HepG2 (cell line): Measurements from ENCODE around the gene TPM2. TPM values are rescaled to one million over a fixed set of nuclear protein-coding genes. Genes with fewer than 3 reads are reported as not detected.
A peak's percentile ranks its signal among the peaks of the same experiment; 100 is the strongest.

Source experiments
- ATF7-NPFF ChIP-seq: sonication (generic); formaldehyde crosslinking; IDR thresholded peaks from 2 replicates; pipeline ENCODE4 v1.8.1; 2023; ENCODE audit warnings: mild to moderate bottlenecking, low read depth, missing genetic modification reagents, moderate library complexity
- ELF4 ChIP-seq: sonication (generic); formaldehyde crosslinking; IDR thresholded peaks from 2 replicates; pipeline ENCODE4 v1.5.0; 2020; ENCODE audit warnings: missing genetic modification reagents, mild to moderate bottlenecking, moderate library complexity, borderline replicate concordance
- FOXP4 ChIP-seq: sonication (generic); formaldehyde crosslinking; IDR thresholded peaks from 2 replicates; pipeline ENCODE4 v1.4.0; 2020; ENCODE audit warnings: missing genetic modification reagents
- KDM1A ChIP-seq: IDR thresholded peaks from 2 replicates; pipeline ENCODE4 v1.6.1; 2016; ENCODE audit warnings: missing compliant biosample characterization
- KMT2A ChIP-seq: sonication (generic); formaldehyde crosslinking; IDR thresholded peaks from 2 replicates; pipeline ENCODE4 v1.4.0; 2020; ENCODE audit warnings: missing genetic modification reagents
- NFKB2 ChIP-seq: sonication (generic); formaldehyde crosslinking; IDR thresholded peaks from 2 replicates; pipeline ENCODE4 v1.4.0; 2020; ENCODE audit warnings: missing genetic modification reagents, borderline replicate concordance
- NFYC ChIP-seq: IDR thresholded peaks from 2 replicates; pipeline ENCODE4 v1.6.1; 2016; ENCODE audit warnings: missing genetic modification reagents, missing compliant biosample characterization
- NR2F1 ChIP-seq, 2 experiments: fragments of 450-650 bp in 1 of 2; formaldehyde crosslinking in 1 of 2; IDR thresholded peaks; 2 replicates each; pipeline versions ENCODE4 v1.5.0 to v1.6.1; 2016 to 2020; ENCODE audit warnings: mild to moderate bottlenecking in 1 of 2, missing compliant biosample characterization in 1 of 2, missing genetic modification reagents in 1 of 2, moderate library complexity in 1 of 2
- PAX8 ChIP-seq: sonication (generic); formaldehyde crosslinking; IDR thresholded peaks from 2 replicates; pipeline ENCODE4 v1.8.0; 2022; ENCODE audit warnings: mild to moderate bottlenecking, missing genetic modification reagents, borderline replicate concordance
- POLR2AphosphoS5 ChIP-seq: IDR thresholded peaks from 2 replicates; pipeline ENCODE4 v1.6.1; 2012; ENCODE audit warnings: low read depth, low read length
- RXRA ChIP-seq: sonication (generic); formaldehyde crosslinking; IDR thresholded peaks from 2 replicates; pipeline ENCODE4 v1.5.1; 2020; ENCODE audit warnings: missing genetic modification reagents
- SOX6 ChIP-seq, 2 experiments: fragments of 450-650 bp in 1 of 2; sonication (generic) in 1 of 2; formaldehyde crosslinking in 1 of 2; IDR thresholded peaks; 2 replicates each; pipeline versions ENCODE4 v1.4.0 to v1.6.1; 2017 to 2020; ENCODE audit warnings: antibody characterized with exemption in 1 of 2, mild to moderate bottlenecking in 1 of 2, missing genetic modification reagents in 1 of 2
- SP5 ChIP-seq: IDR thresholded peaks from 2 replicates; pipeline ENCODE4 v1.6.1; 2016; ENCODE audit warnings: low read depth, borderline replicate concordance
- TCF7 ChIP-seq: sonication (generic); IDR thresholded peaks from 2 replicates; pipeline ENCODE4 v1.6.1; 2016; ENCODE audit warnings: antibody characterized with exemption, low read depth
- U2AF1 ChIP-seq: fragments of 200-400 bp; formaldehyde crosslinking; optimal IDR thresholded peaks from 2 replicates; pipeline ENCODE3; 2017; ENCODE audit warnings: mild to moderate bottlenecking, low read depth, low read length
- ZNF12 ChIP-seq: sonication (generic); formaldehyde crosslinking; IDR thresholded peaks from 2 replicates; pipeline ENCODE4 v1.5.0; 2020; ENCODE audit warnings: missing genetic modification reagents
- ZNF44 ChIP-seq: sonication (generic); formaldehyde crosslinking; IDR thresholded peaks from 2 replicates; pipeline ENCODE4 v1.5.1; 2020; ENCODE audit warnings: mild to moderate bottlenecking, missing genetic modification reagents
- ZNF496 ChIP-seq: sonication (generic); formaldehyde crosslinking; IDR thresholded peaks from 2 replicates; pipeline ENCODE4 v1.8.1; 2023; ENCODE audit warnings: mild to moderate bottlenecking, moderate library complexity, missing genetic modification reagents; ENCODE audit not compliant: insufficient replicate concordance
- ZNF652 ChIP-seq: IDR thresholded peaks from 2 replicates; pipeline ENCODE4 v1.6.1; 2016; ENCODE audit warnings: low read depth, borderline replicate concordance
- ZNF790 ChIP-seq: sonication (generic); formaldehyde crosslinking; IDR thresholded peaks from 2 replicates; pipeline ENCODE4 v1.8.0; 2022; ENCODE audit warnings: missing genetic modification reagents, mild to moderate bottlenecking, borderline replicate concordance
- ZSCAN25 ChIP-seq: sonication (generic); formaldehyde crosslinking; IDR thresholded peaks from 2 replicates; pipeline ENCODE4 v1.8.0; 2022; ENCODE audit warnings: mild to moderate bottlenecking, missing genetic modification reagents
- polyA plus RNA-seq, 8 experiments: library from polyadenylated mRNA; depleted of rRNA in 3 of 8; stranded (reverse) in 7 of 8; unstranded in 1 of 8; fragments of >200 nt; fragmentation: Illumina TruSeq in 4 of 8; extraction: Trizol in 4 of 8; gene quantifications; 2 replicates each; pipeline versions ENCODE4 v1.2.1 to v1.2.3, GENCODE V29; 2011 to 2016; ENCODE audit warnings: low read depth in 4 of 8, missing spikeins in 1 of 8, mixed read lengths in 1 of 8; ENCODE audit not compliant: insufficient read depth in 1 of 8
- total RNA-seq, 5 experiments: library from RNA; depleted of rRNA; stranded (reverse); fragments of >200 nt; fragmentation: Illumina TruSeq; extraction: Trizol; gene quantifications; 2 replicates each; pipeline ENCODE4 v1.2.3, GENCODE V29; 2016; ENCODE audit warnings: low read depth in 1 of 5
- TF ChIP-seq, protein P1 (sequence below), 2 experiments: sonication (generic) in 1 of 2; formaldehyde crosslinking in 1 of 2; IDR thresholded peaks; 2 replicates each; pipeline versions ENCODE4 v1.5.1 to v1.6.1; 2011 to 2020; ENCODE audit warnings: borderline replicate concordance in 1 of 2, low read depth in 1 of 2, low read length in 1 of 2, mild to moderate bottlenecking in 1 of 2, missing genetic modification reagents in 1 of 2, moderate library complexity in 1 of 2
- TF ChIP-seq, protein P2 (sequence below): sonication (generic); formaldehyde crosslinking; IDR thresholded peaks from 2 replicates; pipeline ENCODE4 v1.9.0; 2022; ENCODE audit warnings: low read depth, missing genetic modification reagents

TPM2 gene
- total and polyA plus RNA-seq, 2 of the 13 experiments (the other 11 are each of a cell fraction or from before 2014, with no cell fraction given), result 3.1 to 10.7 TPM

DNA sequence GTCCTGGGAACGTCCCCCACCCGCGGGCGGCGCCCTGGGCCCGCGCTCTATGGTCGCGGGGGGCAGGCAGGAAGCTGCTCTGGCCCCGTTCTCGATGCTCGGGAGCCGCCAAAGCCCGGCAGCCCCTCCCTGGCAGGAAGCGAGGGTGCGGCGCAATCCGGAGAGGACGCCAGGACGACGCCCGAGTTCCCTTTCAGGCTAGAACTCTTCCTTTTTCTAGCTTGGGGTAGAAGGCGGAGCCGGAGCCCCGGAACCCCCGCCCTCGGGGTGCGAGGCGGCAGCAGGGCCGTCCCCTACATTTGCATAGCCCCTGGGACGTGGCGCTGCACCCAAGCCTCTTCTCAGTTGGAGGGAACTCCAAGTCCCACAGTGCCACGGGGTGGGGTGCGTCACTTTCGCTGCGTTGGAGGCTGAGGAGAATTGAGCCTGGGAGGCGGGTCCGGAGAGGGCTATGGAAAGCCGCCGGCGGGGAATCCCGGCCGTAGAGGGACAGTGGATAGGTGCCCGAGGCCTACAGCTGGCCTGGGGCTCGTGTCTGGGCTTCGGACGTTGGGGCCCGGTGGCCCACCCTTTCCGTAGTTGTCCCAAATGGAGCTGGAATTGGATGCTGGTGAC, 42.6 kb upstream of the TPM2 start, which contains the start of the genes CREB3 and TLN1 (continued):
- TF ChIP-seq, protein P1, sequence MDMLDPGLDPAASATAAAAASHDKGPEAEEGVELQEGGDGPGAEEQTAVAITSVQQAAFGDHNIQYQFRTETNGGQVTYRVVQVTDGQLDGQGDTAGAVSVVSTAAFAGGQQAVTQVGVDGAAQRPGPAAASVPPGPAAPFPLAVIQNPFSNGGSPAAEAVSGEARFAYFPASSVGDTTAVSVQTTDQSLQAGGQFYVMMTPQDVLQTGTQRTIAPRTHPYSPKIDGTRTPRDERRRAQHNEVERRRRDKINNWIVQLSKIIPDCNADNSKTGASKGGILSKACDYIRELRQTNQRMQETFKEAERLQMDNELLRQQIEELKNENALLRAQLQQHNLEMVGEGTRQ (IDR thresholded peaks at IDR 0.05; ENCODE audit: low read depth, low read length), result no peak
- TF ChIP-seq, protein P1 (CRISPR knock-in tag; IDR thresholded peaks at IDR 0.05; ENCODE audit: borderline replicate concordance), result peak; percentile 51; the same call in 1 of the 2 replicates
- TF ChIP-seq ZNF44 (peak; percentile 62; the same call in 1 of the 2 replicates), TCF7 (no peak), KDM1A (CRISPR knock-in tag) (no peak), ELF4 (CRISPR knock-in tag) (0 out of 2 replicates have a peak, but pooled peaks have one; percentile 17), NR2F1 (CRISPR knock-in tag; IDR thresholded peaks at IDR 0.05) (peak in 1 of 2 experiments; percentile 16; a peak in 1 of 4 replicates), POLR2AphosphoS5 (peak; percentile 78), NFKB2 (peak; percentile 41; the same call in 1 of the 2 replicates), ATF7-NPFF (CRISPR knock-in tag) (peak; percentile 69; the same call in 1 of the 2 replicates), NFYC (0 out of 2 replicates have a peak, but pooled peaks have one; percentile 51), ZNF12 (CRISPR knock-in tag) (0 out of 2 replicates have a peak, but pooled peaks have one; percentile 8), SP5 (CRISPR knock-in tag) (no peak; the same call in 1 of the 2 replicates), ZNF496 (CRISPR knock-in tag) (no peak), ZNF790 (CRISPR knock-in tag) (no peak), RXRA (CRISPR knock-in tag) (peak; percentile 32), SOX6 (IDR thresholded peaks at IDR 0.05) (no peak), SOX6 (CRISPR knock-in tag; IDR thresholded peaks at IDR 0.05) (peak; percentile 68; the same call in 1 of the 2 replicates), FOXP4 (CRISPR knock-in tag) (no peak; the same call in 1 of the 2 replicates), ZNF652 (CRISPR knock-in tag) (no peak), PAX8 (CRISPR knock-in tag) (peak; percentile 15; the same call in 1 of the 2 replicates), KMT2A (no peak), ZSCAN25 (CRISPR knock-in tag) (peak; percentile 52; the same call in 1 of the 2 replicates), U2AF1 (peak; percentile 99)
- TF ChIP-seq, protein P2, sequence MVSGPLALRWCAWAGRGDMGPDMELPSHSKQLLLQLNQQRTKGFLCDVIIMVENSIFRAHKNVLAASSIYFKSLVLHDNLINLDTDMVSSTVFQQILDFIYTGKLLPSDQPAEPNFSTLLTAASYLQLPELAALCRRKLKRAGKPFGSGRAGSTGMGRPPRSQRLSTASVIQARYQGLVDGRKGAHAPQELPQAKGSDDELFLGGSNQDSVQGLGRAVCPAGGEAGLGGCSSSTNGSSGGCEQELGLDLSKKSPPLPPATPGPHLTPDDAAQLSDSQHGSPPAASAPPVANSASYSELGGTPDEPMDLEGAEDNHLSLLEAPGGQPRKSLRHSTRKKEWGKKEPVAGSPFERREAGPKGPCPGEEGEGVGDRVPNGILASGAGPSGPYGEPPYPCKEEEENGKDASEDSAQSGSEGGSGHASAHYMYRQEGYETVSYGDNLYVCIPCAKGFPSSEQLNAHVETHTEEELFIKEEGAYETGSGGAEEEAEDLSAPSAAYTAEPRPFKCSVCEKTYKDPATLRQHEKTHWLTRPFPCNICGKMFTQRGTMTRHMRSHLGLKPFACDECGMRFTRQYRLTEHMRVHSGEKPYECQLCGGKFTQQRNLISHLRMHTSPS (CRISPR knock-in tag), result peak; percentile 37; the same call in 1 of the 2 replicates
